Measurements from ENCODE around the gene SAMD11. TPM values are rescaled to one million over a fixed set of nuclear protein-coding genes. Genes with fewer than 3 reads are reported as not detected.
"Not testable (repeated sequence)": the region's sequence is repeated elsewhere in the genome, so short reads cannot be mapped to it uniquely, and the experiment has no call there.

SAMD11 gene, protein sequence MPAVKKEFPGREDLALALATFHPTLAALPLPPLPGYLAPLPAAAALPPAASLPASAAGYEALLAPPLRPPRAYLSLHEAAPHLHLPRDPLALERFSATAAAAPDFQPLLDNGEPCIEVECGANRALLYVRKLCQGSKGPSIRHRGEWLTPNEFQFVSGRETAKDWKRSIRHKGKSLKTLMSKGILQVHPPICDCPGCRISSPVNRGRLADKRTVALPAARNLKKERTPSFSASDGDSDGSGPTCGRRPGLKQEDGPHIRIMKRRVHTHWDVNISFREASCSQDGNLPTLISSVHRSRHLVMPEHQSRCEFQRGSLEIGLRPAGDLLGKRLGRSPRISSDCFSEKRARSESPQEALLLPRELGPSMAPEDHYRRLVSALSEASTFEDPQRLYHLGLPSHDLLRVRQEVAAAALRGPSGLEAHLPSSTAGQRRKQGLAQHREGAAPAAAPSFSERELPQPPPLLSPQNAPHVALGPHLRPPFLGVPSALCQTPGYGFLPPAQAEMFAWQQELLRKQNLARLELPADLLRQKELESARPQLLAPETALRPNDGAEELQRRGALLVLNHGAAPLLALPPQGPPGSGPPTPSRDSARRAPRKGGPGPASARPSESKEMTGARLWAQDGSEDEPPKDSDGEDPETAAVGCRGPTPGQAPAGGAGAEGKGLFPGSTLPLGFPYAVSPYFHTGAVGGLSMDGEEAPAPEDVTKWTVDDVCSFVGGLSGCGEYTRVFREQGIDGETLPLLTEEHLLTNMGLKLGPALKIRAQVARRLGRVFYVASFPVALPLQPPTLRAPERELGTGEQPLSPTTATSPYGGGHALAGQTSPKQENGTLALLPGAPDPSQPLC
- polyA plus RNA-seq (2012; ENCODE audit: low read depth, missing spikeins): 0.05 TPM

DNA sequence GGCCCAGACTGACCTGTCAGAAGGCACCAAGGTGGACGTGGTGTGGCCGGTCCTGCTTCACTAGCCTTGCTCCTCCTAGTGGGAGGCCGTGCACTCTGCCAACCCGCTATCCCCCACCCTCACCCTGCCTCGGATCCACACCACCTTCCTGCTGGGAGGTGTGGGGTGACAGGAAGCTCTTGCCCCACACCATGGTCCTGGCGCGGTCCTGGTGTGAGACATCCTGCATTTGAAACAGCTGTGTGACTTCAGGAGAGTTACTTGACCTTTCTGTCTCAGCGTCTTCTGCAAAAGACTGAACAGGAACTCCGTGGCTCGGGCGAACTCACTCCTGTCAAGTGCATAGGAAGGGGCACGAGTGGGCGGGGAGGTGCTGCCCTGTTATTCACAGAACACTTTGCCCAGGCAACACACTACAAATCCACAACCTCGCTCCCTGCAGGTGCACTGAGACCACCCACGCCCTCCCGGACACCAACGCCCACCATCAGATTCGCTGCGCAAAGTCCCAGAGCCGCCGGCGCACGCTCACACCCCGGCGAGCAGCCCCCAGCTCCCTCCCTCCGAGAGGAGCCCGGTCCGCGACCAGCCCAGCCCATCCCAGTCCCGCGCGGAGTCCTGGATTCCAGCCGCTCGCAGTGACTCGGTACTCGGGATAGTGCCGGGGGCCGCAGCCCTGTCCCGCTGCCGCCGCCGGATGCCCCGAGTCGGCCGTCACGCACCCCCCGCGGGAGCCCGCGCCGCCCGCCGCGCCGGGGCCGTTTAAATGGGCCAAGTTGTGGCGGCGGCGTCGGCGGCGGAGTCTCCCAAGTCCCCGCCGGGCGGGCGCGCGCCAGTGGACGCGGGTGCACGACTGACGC is at the start of gene SAMD11:
Gene SAMD11, plus strand, starts transcription at position 793 of the 860 bp plus-strand sequence. CDS start 509 bp downstream, outside the sequence.
- FAIRE-seq: peak; percentile 31
- no peak for DNase-seq (ENCODE audit: insufficient read length, low spot score)
- TF ChIP-seq POU2F2 (IDR thresholded peaks at IDR 0.05; ENCODE audit: low read depth, low read length): no peak
- no peak for TF ChIP-seq SPI1 (IDR thresholded peaks at IDR 0.05; ENCODE audit: low read depth, low read length)
- no peak for TF ChIP-seq POLR2AphosphoS5 (IDR thresholded peaks at IDR 0.05; ENCODE audit: low read depth, low read length)
- TF ChIP-seq PAX5 (IDR thresholded peaks at IDR 0.05; ENCODE audit: insufficient read depth, low read length, severe bottlenecking): no peak
- no peak for TF ChIP-seq TAF1 (IDR thresholded peaks at IDR 0.05; ENCODE audit: low read depth, low read length)
- no peak for TF ChIP-seq POLR2A (IDR thresholded peaks at IDR 0.05; ENCODE audit: low read depth, low read length)

DNA sequence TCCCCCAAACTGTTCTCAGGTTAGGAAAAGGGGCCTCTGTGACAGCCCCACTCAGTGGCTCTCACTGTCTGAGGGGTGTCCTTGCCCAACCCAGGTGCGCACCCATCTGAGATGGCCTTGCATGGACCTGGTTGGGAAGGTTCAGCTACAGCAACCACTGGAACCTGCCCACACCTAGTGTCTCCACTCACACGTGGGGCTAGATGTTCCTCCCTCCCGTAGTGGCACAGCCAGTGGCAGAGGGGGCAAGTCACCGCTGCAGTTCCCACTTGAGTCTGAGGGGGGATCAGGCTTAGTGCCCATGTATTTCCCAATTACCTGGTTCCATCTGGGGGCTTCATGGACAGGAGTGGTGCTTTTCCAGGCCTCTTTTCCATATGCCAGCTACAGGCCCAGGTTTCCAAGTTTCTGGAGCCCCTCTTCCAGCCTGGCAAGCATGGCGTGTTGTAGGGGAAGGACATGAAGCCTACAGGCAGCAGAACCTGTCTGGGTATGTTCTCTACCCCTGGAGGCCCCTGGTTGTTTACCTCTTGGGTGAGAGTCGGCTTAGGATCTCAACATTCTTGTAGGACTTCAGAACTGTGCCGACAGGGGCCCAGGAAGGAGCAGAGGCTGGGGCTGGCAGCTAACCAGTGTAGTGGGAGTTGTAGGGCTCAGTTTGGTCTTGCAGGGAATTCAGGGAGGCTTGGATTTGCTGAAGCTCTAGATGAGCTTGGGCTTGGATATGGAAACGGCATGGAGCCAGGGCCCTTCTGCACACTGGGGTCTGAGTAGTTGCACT is 47.1 kb upstream of the SAMD11 start:
- FAIRE-seq: not testable (repeated sequence)

DNA sequence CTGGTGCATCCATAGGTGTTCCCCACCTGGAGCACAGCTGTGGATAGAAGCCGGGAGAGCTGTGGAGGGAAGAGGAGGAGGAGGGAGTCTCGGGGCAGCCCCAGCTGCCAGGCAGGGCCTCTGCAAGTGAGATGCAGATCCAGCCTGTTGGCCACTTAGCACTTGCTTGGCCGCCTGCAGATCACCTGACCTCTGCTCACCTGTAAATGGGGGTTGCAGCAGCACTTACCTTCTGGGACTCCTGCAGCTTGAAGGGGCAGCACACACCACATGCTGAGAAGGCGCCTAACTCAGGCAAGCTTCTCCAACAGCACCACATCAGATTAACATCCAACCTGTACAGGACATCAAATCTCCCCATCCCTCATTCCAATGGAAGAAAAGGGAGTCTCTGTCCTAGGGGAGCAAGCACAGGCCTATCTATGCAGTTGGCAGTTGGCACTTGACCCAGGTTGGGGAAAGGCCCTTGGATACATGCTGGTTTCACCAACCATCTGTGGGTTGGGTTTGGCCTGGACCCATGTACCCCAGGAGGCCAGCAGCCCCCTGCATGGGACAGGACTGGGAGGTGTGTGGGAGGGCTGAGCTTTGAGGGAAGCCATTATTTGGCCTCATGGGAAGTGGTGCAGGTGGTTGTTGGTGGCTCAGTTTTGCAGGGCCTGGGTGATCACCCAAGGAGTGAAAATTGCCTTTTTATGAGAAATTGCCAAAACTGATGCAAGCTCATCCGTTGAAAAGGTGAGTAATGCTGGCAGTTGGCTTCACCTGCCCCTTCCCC is 46.3 kb upstream of the SAMD11 start:
- not testable (repeated sequence) for FAIRE-seq; DNase-seq (ENCODE audit: insufficient read length, low spot score)

More for the DNA sequence above, 47.1 kb upstream of the SAMD11 start:
- DNase-seq (ENCODE audit: insufficient read length, low spot score): not testable (repeated sequence)

DNA sequence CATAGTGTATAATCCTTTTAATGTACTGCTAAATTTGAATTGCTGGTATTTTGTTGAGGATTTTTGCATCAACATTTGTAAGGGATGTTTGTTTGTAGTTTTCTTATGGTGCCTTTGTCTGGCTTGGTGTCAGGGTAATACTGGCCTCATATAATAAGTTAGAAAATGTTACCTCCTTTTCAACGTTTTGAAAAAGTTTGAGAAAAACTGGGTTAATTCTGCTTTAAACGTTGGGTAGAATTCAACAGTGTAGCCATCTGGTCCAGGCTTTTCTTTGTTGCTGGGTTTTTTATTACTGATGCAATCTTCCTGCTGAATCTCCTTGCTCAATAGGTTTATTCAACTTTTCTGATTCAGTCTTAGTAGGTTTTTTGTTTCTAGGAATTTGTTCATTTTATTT is 43.2 kb upstream of the SAMD11 start:
- not testable (repeated sequence) for DNase-seq (ENCODE audit: insufficient read length, low spot score); FAIRE-seq

DNA sequence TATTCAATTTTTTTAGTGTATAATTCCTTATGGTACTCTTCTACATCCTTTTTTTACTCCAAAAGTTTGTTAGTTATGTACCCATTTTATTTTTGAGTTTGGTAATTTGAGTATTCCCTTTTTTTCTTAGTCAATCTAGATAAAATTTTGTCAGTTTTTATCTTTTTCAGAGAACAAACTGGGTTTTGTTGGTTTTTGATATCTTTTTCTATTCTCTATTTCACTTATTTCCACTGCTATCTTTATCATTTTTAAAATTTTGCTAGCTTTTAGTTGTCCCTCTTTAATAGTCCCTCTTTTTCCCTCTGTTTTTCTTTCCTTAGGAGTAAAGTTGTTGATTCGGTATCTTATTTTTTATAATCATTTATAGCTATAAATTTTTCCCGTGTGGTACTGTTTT is 42.8 kb upstream of the SAMD11 start:
- DNase-seq (ENCODE audit: insufficient read length, low spot score); FAIRE-seq: not testable (repeated sequence)

DNA sequence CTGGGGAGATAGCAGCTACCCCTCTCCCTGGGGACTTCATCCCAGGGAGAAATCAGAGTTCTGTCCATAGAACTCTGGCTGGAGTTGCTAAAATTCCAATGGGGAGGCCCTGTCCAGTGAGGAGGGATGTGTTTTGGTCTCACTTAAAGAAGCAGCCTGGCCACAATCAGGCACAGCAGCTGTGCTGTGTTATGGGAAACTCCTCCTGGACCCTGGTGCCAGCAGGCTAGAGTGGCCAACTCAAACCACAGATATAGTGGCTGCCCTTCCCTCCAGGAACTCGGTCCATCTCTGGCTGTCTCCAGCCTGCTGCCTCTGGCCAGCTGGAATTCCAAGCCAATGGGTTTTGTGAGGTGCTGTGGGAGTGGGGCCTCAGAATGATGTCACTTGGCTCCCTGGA is 37.4 kb upstream of the SAMD11 start:
- FAIRE-seq (no peak), DNase-seq (ENCODE audit: insufficient read length, low spot score) (no peak)
- TF ChIP-seq POU2F2 (IDR thresholded peaks at IDR 0.05; ENCODE audit: low read depth, low read length) (no peak), SPI1 (IDR thresholded peaks at IDR 0.05; ENCODE audit: low read depth, low read length) (no peak), POLR2A (IDR thresholded peaks at IDR 0.05; ENCODE audit: low read depth, low read length) (no peak), POLR2AphosphoS5 (IDR thresholded peaks at IDR 0.05; ENCODE audit: low read depth, low read length) (no peak), TAF1 (IDR thresholded peaks at IDR 0.05; ENCODE audit: low read depth, low read length) (no peak), PAX5 (IDR thresholded peaks at IDR 0.05; ENCODE audit: insufficient read depth, low read length, severe bottlenecking) (no peak)

DNA sequence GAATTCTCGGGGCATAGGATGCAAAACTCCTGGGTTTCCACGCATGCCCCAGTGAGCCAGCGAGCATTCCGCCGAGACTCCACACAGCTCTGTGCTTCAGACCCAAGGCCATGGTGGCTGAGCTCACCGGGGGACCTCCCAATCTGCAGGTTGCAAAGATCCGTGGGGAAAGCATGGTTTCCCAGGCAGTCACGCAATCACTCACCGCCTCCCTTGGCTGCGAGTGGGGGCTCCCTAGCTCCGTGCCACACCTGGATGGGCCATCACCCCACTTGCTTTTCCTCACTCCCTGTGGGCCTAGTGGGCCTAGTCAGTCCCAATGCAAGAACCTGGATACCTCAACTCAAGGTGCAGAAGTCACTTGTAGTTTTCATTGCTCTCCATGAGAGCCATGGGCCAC is 37.0 kb upstream of the SAMD11 start:
- TF ChIP-seq POLR2A (IDR thresholded peaks at IDR 0.05; ENCODE audit: low read depth, low read length) (no peak), POU2F2 (IDR thresholded peaks at IDR 0.05; ENCODE audit: low read depth, low read length) (no peak), POLR2AphosphoS5 (IDR thresholded peaks at IDR 0.05; ENCODE audit: low read depth, low read length) (no peak), PAX5 (IDR thresholded peaks at IDR 0.05; ENCODE audit: insufficient read depth, low read length, severe bottlenecking) (no peak), SPI1 (IDR thresholded peaks at IDR 0.05; ENCODE audit: low read depth, low read length) (no peak), TAF1 (IDR thresholded peaks at IDR 0.05; ENCODE audit: low read depth, low read length) (no peak)
- FAIRE-seq: no peak
- DNase-seq (ENCODE audit: insufficient read length, low spot score): no peak

DNA sequence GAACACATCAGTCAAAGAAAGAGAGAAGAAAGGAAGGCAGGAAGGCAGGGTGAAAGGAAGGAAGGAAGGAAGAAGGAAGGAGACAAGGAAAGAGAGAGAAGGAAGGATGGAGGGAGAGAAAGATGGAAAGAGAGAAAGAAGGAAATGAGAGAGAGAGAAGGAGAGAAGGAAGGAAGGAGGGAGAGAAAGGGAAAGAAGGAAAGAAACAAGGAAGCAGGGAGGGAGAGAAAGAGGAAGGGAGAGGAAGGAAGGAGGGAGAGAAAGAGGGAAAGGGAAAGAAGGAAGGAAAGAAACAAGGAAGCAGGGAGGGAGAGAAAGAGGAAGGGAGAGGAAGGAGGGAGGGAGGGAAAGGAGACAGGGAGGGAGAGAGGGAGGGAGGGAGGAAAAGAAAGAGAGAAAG is 35.4 kb upstream of the SAMD11 start:
- DNase-seq (ENCODE audit: insufficient read length, low spot score) (no peak), FAIRE-seq (no peak)
- no peak for TF ChIP-seq SPI1 (IDR thresholded peaks at IDR 0.05; ENCODE audit: low read depth, low read length)
- TF ChIP-seq TAF1 (IDR thresholded peaks at IDR 0.05; ENCODE audit: low read depth, low read length): no peak
- TF ChIP-seq POU2F2 (IDR thresholded peaks at IDR 0.05; ENCODE audit: low read depth, low read length): no peak
- TF ChIP-seq PAX5 (IDR thresholded peaks at IDR 0.05; ENCODE audit: insufficient read depth, low read length, severe bottlenecking): no peak
- no peak for TF ChIP-seq POLR2AphosphoS5 (IDR thresholded peaks at IDR 0.05; ENCODE audit: low read depth, low read length)
- TF ChIP-seq POLR2A (IDR thresholded peaks at IDR 0.05; ENCODE audit: low read depth, low read length): no peak

DNA sequence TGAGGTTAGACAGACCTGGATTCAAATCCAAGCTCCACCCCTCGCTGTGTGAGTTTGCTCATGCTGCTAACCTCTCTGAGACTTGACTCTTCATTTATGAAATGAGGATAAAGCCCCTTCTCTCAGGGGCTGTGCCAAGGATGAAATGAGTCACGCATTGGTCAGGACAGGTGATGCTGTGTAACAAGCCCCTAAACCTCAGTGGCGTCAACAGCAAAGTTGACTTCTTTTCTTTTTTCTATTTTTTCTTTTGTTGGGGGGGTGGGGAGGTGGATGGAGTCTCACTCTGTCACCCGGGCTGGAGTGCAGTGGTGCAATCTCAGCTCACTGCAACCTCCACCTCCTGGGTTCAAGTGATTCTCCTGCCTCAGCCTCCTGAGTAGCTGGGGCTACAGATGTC is 33.9 kb upstream of the SAMD11 start:
- FAIRE-seq; DNase-seq (ENCODE audit: insufficient read length, low spot score): not testable (repeated sequence)

DNA sequence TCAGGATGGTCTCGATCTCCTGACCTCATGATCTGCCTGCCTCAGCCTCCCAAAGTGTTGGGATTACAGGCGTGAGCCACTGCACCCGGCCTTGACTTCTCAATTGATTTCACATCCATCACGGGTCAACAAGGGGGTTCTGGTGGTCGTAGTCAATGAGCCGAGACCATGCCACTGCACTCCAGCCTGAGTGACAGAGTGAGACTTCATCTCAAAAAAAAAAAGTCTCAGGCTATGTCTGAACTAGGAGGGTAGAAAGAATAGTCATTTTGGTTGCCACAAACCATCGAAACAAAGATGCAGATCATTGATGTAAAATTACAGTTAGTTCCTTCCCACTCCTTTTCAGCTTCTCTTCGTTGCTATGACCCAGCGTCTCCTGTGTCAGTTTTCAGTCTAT is 33.5 kb upstream of the SAMD11 start:
- FAIRE-seq: not testable (repeated sequence)

More for the DNA sequence above, 33.5 kb upstream of the SAMD11 start:
- not testable (repeated sequence) for DNase-seq (ENCODE audit: insufficient read length, low spot score)
